ENCODE measurements around the gene KRTAP4-5. TPM values are rescaled to one million over a fixed set of nuclear protein-coding genes. Genes with fewer than 3 reads are reported as not detected.
"Not testable (repeated sequence)": the region's sequence is repeated elsewhere in the genome, so short reads cannot be mapped to it uniquely, and the experiment has no call there.

The KRTAP4-5 gene
- total RNA-seq, 1 donor from 2014 or later, result not detected

DNA sequence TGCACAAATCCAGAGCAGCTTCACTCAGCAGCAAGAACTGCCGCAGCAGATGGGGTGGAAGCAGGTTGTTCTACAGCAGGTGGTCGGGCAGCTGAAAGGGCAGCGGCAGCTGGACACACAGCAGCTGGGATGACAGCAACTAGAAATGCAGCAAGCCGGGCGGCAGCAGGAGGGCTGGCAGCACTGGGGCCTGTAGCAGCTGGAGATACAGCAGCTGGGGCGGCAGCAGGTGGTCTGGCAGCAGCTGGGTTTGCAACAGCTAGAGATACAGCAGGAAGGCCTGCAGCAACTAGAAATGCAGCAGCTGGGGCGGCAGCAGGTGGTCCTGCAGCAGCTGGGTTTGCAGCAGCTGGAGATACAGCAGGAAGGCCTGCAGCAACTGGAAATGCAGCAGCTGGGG is 17.9 kb upstream of the KRTAP4-5 start:
- Mint-ChIP-seq H3K36me3 (ENCODE audit: low read depth) (no peaks in the 10 kb centered on the region), H3K27ac (no peak overlapping the region), H3K27me3 (ENCODE audit: insufficient read depth) (peaks cover 3% of the 10 kb centered on the region), H3K9me3 (no peaks in the 10 kb centered on the region), H3K4me3 (no peak overlapping the region), H3K4me1 (ENCODE audit: low read depth) (no peaks in the 10 kb centered on the region)
- intact Hi-C loops (cut with micrococcal nuclease), result no loop called here
- DNase-seq (ENCODE audit: low spot score), result no peak

DNA sequence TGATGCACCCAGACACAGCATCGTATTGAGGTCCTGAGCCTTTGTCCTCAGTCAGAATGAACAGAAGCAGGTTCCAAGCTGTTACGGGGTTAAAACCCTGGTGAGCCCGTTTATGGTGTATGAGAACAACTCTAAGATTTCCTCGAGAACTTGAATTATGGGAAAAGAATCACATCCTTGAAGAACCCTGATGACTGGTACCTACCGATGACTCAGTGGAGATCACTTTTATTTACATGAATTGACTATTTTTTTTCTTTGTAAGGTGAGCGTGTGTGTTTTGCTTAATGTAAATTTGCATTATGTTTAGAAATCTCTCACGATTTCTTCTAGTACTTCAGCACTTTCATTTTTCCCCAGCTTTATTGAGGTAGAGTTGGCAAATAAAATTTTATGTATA is 14.2 kb upstream of the KRTAP4-5 start:
- intact Hi-C loops (cut with micrococcal nuclease), result no loop called here
- H3K9me3 Mint-ChIP-seq, result no peaks in the 10 kb centered on the region
- no peaks in the 10 kb centered on the region for H3K4me1 Mint-ChIP-seq (ENCODE audit: low read depth)
- H3K27me3 Mint-ChIP-seq (ENCODE audit: insufficient read depth), result no peaks in the 10 kb centered on the region
- no peak overlapping the region for H3K27ac Mint-ChIP-seq
- H3K4me3 Mint-ChIP-seq, result no peak overlapping the region
- no peak for DNase-seq (ENCODE audit: low spot score)
- no peaks in the 10 kb centered on the region for H3K36me3 Mint-ChIP-seq (ENCODE audit: low read depth)

DNA sequence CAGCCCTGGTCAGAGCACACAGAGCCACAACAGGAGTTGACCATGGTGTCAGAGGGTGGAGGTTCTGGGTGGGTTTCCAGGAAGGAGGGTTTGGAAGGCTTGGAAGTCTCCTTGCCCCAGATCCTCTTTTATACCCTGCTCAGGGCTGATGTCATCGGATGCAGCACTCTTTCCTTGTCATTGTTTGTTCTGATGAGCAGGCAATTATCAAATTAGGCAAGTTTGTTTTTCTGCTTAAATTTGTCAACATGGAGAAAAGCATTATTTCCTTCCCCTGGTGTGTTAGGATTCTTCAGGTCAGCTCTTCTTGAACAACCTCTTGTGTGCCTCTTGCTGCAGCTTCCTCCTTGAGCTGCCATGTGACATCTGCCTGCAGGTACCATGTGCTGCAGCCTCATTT is 11.0 kb upstream of the KRTAP4-5 start, which contains the start of gene KRTAP4-4:
Gene KRTAP4-4, minus strand, starts transcription at position 101 of the 400 bp plus-strand sequence. Its CDS starts 57 bp downstream, at position 44.
- Mint-ChIP-seq H3K27me3 (ENCODE audit: insufficient read depth) (peaks cover 2% of the 10 kb centered on the region), H3K4me1 (ENCODE audit: low read depth) (no peaks in the 10 kb centered on the region), H3K36me3 (ENCODE audit: low read depth) (no peaks in the 10 kb centered on the region), H3K9me3 (no peaks in the 10 kb centered on the region), H3K27ac (no peak within 1 kb of the TSS), H3K4me3 (no peak within 1 kb of the TSS)
- DNase-seq (ENCODE audit: low spot score), result no peak
- intact Hi-C loops (cut with micrococcal nuclease), result no loop called here

DNA sequence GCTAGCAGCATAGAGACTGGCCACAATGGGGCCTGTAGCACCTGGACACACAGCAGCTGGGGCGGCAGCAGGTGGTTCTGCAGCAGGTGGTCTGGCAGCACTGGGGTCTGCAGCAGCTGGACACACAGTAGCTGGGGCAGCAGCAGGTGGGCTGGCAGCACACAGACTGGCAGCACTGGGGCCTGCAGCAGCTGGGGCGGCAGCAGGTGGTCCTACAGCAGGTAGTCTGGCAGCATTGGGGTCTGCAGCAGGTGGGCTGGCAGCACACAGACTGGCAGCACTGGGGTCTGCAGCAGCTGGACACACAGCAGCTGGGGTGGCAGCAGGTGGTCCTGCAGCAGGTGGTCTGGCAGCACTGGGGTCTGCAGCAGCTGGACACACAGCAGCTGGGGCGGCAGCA is 10.6 kb upstream of the KRTAP4-5 start:
- not testable (repeated sequence) for H3K9me3 Mint-ChIP-seq

DNA sequence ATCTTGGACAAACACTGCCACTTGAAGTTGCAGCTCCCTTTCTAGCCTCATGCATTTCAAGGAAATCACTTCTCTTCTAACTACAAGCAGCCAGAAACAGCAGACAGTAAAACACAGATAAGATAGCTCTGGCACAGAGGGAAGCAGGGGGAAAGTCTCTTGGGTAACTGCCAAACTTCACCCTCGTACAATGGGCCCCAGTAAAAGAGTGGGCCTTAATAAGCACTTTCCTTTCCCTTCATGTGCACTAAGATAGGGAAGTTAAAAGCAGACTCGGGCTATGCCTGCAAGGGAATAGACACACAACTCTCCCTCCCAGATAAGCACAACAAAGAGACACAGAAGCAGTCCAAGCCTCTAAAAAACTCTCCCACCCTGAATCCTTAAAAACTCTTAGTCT is 4.2 kb upstream of the KRTAP4-5 start:
- Mint-ChIP-seq H3K4me1 (ENCODE audit: low read depth) (no peaks in the 10 kb centered on the region), H3K27ac (no peak overlapping the region), H3K36me3 (ENCODE audit: low read depth) (no peaks in the 10 kb centered on the region), H3K27me3 (ENCODE audit: insufficient read depth) (peaks cover 6% of the 10 kb centered on the region), H3K4me3 (no peak overlapping the region), H3K9me3 (no peaks in the 10 kb centered on the region)
- DNase-seq (ENCODE audit: low spot score), result no peak
- intact Hi-C loops (cut with micrococcal nuclease), result no loop called here

More for the DNA sequence above, 10.6 kb upstream of the KRTAP4-5 start:
- H3K36me3 Mint-ChIP-seq (ENCODE audit: low read depth); H3K4me1 Mint-ChIP-seq (ENCODE audit: low read depth); intact Hi-C loops (cut with micrococcal nuclease); H3K4me3 Mint-ChIP-seq; H3K27me3 Mint-ChIP-seq (ENCODE audit: insufficient read depth); H3K27ac Mint-ChIP-seq; DNase-seq (ENCODE audit: low spot score): not testable (repeated sequence)

DNA sequence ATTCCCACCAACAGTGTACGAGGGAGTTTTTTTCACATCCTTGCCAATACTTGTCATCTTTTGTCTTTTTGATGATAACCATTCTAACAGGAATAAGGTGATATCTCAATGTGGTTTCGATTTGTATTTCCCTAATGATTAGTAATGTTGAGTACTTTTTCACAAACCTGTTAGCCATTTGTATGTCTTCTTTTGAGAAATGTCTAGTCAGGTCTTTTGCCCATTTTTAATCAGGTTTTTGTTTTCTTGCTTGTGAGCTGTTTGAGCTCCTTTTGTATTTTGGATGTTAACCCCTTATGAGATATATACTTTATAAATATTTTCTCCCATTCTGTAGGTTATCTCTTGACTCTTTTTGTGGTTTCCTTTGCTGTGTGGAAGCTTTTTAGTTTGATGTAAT is 1.9 kb upstream of the KRTAP4-5 start:
- intact Hi-C loops (cut with micrococcal nuclease), result no loop called here
- no peaks in the 10 kb centered on the region for H3K9me3 Mint-ChIP-seq
- H3K36me3 Mint-ChIP-seq (ENCODE audit: low read depth), result no peaks in the 10 kb centered on the region
- no peaks in the 10 kb centered on the region for H3K4me1 Mint-ChIP-seq (ENCODE audit: low read depth)
- no peak overlapping the region for H3K27ac Mint-ChIP-seq
- H3K27me3 Mint-ChIP-seq (ENCODE audit: insufficient read depth), result peaks cover 6% of the 10 kb centered on the region
- H3K4me3 Mint-ChIP-seq, result no peak overlapping the region
- no peak for DNase-seq (ENCODE audit: low spot score)

DNA sequence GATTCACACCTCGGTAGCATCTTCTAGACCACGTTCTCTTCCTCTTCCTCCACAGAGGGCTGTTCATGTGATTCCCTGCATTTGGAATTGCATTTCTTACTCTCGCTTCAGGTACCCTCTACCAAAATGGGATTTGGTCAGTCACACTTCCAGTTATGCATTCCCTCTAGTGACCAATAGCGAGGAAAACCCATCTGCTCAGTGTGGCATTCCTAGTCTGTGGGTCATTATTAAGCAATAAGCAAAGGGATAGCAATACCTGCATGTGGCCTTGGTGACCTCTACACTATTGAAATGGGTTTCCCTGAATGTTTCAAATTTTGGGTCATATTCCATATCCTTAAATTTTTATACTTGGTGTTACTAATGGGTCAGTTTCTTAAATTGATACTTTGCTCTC is 401 bp upstream of the KRTAP4-5 start:
- H3K27me3 Mint-ChIP-seq (ENCODE audit: insufficient read depth), result peaks cover 7% of the 10 kb centered on the region
- no peaks in the 10 kb centered on the region for H3K4me1 Mint-ChIP-seq (ENCODE audit: low read depth)
- no peaks in the 10 kb centered on the region for H3K9me3 Mint-ChIP-seq
- H3K27ac Mint-ChIP-seq, result no peak overlapping the region
- no peak overlapping the region for H3K4me3 Mint-ChIP-seq
- intact Hi-C loops (cut with micrococcal nuclease), result no loop called here
- no peaks in the 10 kb centered on the region for H3K36me3 Mint-ChIP-seq (ENCODE audit: low read depth)
- DNase-seq (ENCODE audit: low spot score), result no peak

DNA sequence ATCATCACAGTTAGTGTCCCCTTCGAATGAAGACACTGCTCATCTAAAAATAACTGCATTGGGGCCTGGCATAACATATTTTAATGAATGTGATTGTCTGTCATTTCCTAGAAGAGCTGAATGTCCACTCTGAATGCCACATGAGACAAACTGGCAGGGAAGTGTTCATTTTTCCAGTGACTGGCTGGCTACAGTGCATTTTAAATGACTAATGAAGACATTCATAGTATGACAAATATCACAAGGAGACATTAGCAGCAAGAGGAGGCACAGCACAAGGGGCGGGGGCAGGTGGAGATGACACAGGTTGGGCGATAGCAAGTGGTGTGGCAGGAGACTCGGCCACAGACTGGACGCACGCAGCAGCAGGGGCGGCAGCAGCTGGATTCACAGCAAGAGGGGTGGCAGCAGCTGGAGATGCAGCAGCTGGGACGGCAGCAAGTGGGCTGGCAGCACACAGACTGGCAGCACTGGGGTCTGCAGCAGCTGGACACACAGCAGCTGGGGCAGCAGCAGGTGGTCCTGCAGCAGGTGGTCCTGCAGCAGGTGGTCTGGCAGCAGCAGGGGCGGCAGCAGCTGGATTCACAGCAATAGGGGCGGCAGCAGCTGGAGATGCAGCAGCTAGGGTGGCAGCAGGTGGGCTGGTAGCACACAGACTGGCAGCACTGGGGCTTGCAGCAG is 514 bp downstream of the KRTAP4-5 start:
- H3K4me1 Mint-ChIP-seq (ENCODE audit: low read depth); DNase-seq (ENCODE audit: low spot score); H3K27me3 Mint-ChIP-seq (ENCODE audit: insufficient read depth); H3K27ac Mint-ChIP-seq; H3K4me3 Mint-ChIP-seq; intact Hi-C loops (cut with micrococcal nuclease); H3K36me3 Mint-ChIP-seq (ENCODE audit: low read depth); H3K9me3 Mint-ChIP-seq: not testable (repeated sequence)

DNA sequence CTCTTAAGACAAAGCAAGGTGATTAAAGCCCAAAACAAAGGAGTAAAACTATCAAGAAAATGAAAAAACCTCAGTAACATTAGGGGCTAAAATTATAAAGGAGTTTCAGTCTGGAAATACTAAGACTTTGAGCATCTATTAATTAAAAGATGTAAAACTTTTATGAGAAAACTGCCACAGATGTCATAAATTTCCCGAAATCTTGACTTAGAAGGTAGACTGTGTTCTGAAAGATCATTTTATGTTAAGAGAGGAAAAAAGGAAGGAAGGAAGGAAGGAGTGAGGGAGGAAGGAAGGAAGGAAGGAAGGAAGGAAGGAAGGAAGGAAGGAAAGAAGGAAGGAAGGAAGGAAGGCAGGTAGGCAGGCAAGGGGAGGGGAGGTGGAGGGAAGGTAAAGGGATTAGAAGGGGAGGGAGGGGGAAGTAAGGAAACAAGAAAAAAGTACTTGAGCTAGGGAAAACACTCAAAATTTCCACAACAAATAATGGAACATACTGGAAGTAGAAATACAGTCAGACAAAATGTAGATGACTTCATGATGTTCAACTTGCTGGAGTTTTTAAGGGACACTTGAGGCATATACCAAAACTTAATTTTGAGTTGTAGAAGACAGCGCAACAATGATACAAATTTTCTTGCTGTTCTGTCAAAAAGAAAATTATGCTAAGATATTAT is 2.0 kb downstream of the KRTAP4-5 start:
- no peaks in the 10 kb centered on the region for H3K4me1 Mint-ChIP-seq (ENCODE audit: low read depth)
- no peak for DNase-seq (ENCODE audit: low spot score)
- intact Hi-C loops (cut with micrococcal nuclease), result no loop called here

DNA sequence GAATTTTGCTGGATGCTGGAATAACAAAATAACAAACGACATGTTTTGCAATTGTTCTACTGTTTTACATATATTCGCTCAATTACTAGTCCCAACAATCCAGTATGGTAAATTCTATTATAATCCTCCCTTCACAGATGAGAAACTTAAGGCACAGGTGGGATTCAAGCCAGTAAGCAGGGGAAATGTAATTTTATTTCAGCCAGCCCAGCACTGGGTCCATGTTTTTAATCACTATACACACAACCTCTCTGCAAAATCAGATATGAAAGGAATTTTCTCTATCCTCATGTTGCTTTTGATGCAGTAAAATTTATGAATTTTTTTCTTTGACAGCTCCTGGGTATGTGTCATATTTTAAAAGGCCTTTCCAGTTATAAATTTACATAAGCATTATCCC is 4.4 kb downstream of the KRTAP4-5 start:
- Mint-ChIP-seq H3K4me3 (no peak overlapping the region), H3K4me1 (ENCODE audit: low read depth) (no peaks in the 10 kb centered on the region), H3K27me3 (ENCODE audit: insufficient read depth) (peaks cover 3% of the 10 kb centered on the region), H3K36me3 (ENCODE audit: low read depth) (no peaks in the 10 kb centered on the region), H3K9me3 (peaks cover 27% of the 10 kb centered on the region), H3K27ac (no peak overlapping the region)
- DNase-seq (ENCODE audit: low spot score), result no peak
- intact Hi-C loops (cut with micrococcal nuclease), result no loop called here

More for the DNA sequence above, 2.0 kb downstream of the KRTAP4-5 start:
- H3K27ac Mint-ChIP-seq, result no peak overlapping the region
- H3K36me3 Mint-ChIP-seq (ENCODE audit: low read depth), result no peaks in the 10 kb centered on the region
- peaks cover 3% of the 10 kb centered on the region for H3K27me3 Mint-ChIP-seq (ENCODE audit: insufficient read depth)
- H3K4me3 Mint-ChIP-seq, result no peak overlapping the region
- peaks cover 14% of the 10 kb centered on the region for H3K9me3 Mint-ChIP-seq

DNA sequence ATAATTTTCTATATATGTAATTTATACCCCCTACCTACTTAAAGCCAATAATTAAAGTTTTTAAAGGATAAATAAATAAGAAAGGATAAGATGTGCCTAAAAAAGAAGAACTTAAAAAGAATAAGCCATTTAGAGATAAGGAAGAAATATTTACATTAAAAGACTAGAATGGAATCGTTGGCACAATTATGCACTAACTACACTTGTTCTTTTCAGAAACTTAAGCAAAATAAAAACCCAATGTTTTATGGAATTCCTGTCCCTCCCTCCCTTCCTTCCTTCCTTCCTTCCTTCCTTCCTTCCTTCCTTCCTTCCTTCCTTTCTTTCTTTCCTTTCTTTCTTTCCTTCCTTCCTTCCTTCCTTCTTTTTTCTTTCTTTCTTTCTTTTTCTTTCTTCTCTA is 4.8 kb downstream of the KRTAP4-5 start:
- Mint-ChIP-seq H3K27ac (no peak overlapping the region), H3K9me3 (peaks cover 27% of the 10 kb centered on the region), H3K4me3 (no peak overlapping the region), H3K27me3 (ENCODE audit: insufficient read depth) (peaks cover 3% of the 10 kb centered on the region), H3K4me1 (ENCODE audit: low read depth) (no peaks in the 10 kb centered on the region), H3K36me3 (ENCODE audit: low read depth) (no peaks in the 10 kb centered on the region)
- intact Hi-C loops (cut with micrococcal nuclease), result no loop called here
- DNase-seq (ENCODE audit: low spot score), result no peak

DNA sequence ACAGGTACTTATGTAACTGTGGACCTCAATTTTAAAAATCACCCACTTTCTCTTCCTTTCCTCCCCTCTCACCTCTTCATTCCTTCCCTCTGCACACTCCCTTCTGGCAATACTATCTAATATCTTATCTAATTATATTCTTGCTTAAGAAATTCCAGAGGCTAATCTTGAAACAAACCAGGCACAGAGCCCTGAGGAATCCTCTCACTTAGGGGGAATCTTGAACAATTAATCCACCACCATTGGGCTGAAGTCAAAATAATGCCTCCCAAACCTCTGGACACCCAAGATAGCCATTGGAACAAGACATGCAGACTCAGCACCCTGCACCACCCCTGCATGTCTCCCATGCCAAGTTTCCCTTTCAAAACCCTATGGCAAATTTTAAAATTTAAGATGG is 8.3 kb downstream of the KRTAP4-5 start:
- Mint-ChIP-seq H3K4me3 (no peak overlapping the region), H3K9me3 (peaks cover 31% of the 10 kb centered on the region), H3K4me1 (ENCODE audit: low read depth) (no peaks in the 10 kb centered on the region), H3K27me3 (ENCODE audit: insufficient read depth) (peaks cover 1% of the 10 kb centered on the region), H3K27ac (no peak overlapping the region), H3K36me3 (ENCODE audit: low read depth) (no peaks in the 10 kb centered on the region)
- intact Hi-C loops (cut with micrococcal nuclease), result no loop called here
- DNase-seq (ENCODE audit: low spot score), result no peak

DNA sequence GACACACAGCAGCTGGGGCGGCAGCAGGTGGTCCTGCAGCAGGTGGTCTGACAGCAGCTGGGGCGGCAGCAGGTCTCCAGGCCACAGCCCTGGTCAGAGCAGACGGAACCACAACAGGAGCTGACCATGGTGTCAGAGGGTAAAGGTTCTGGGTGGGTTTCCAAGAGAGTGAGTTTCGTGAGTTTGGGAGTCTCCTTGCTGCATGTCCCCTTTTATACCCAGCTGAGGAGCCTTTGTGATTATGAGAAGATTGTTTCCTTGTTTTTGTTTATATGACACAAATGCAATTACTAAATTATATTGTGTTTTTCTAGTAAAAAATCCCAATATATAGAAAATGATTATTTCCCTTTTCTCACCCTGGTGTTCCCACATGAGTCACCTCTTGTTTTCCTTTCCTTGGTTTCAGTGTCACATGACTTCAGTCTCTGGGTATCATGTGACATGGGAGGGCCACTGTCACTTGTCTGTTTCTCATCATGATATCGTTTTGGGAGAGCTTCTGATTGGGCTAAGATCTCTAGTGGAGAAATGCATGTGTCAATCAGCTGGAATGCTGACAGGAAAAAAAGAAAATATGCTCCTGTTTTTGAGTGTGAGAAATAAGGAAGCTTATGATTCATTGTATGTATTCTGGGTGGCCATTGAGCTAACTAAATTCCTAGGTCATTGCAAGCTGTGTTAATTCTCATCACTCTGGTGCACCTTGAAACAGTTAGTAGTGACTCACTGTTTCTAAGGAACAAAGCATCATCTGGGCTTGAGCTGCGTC is 9.1 kb downstream of the KRTAP4-5 start, which contains the start of gene KRTAP4-6:
Gene KRTAP4-6, minus strand, starts transcription at position 185 of the 772 bp plus-strand sequence. Its CDS starts 57 bp downstream, at position 128.
- no peak within 1 kb of the TSS for H3K4me3 Mint-ChIP-seq
- H3K27me3 Mint-ChIP-seq (ENCODE audit: insufficient read depth), result peaks cover 1% of the 10 kb centered on the region
- peaks cover 31% of the 10 kb centered on the region for H3K9me3 Mint-ChIP-seq
- H3K4me1 Mint-ChIP-seq (ENCODE audit: low read depth), result no peaks in the 10 kb centered on the region
- H3K27ac Mint-ChIP-seq, result no peak within 1 kb of the TSS
- H3K36me3 Mint-ChIP-seq (ENCODE audit: low read depth), result no peaks in the 10 kb centered on the region
- intact Hi-C loops (cut with micrococcal nuclease), result no loop called here
- no peak for DNase-seq (ENCODE audit: low spot score)

Data from activated T-helper 1 cell treated with anti-CD3 and anti-CD28 coated beads, Interleukin-12 subunit alpha, Interleukin-12 subunit beta, Interleukin-2, Interleukin-4 antibody, amounts not matched to agents 30 ng/mL and 10 ng/mL and 1 ng/mL, durations not matched to agents 14 hours and 24 hours and 36 hours (primary cell).